GM23338 (cell line): ENCODE data around the gene EPAS1. TPM values are rescaled to one million over a fixed set of nuclear protein-coding genes. Genes with fewer than 3 reads are reported as not detected.

Experiments used
- ATAC-seq: fragments of 200-7000 bp; cut with Tn5 transposase; 3 replicates; pipeline ENCODE4 v1.9.1; 2020
- DNase-seq: peaks from one replicate; pipeline ENCODE4 v3.0.0-alpha.2; 2015; ENCODE audit warnings: low spot score
- H2AFZ ChIP-seq: fragments of 200-600 bp; sonication (generic); 2 replicates; pipeline ENCODE4 v1.8.0; 2016; ENCODE audit warnings: antibody characterized with exemption, mild to moderate bottlenecking, moderate library complexity
- H3F3A ChIP-seq: fragments of 200-600 bp; sonication (generic); replicated peaks from 2 replicates; pipeline ENCODE4 v1.8.0; 2017; ENCODE audit warnings: antibody characterized with exemption, mixed run types, low read depth
- H3K27ac ChIP-seq: fragments of 200-600 bp; sonication (generic); 2 replicates; pipeline ENCODE4 v1.6.1; 2016; ENCODE audit warnings: low read depth
- H3K27me3 ChIP-seq: fragments of 200-600 bp; sonication (generic); 2 replicates; pipeline ENCODE4 v1.8.0; 2016; ENCODE audit warnings: mild to moderate bottlenecking, mixed run types, moderate library complexity; ENCODE audit not compliant: insufficient read depth
- H3K36me3 ChIP-seq: fragments of 200-600 bp; sonication (generic); 2 replicates; pipeline ENCODE4 v1.8.0; 2016; ENCODE audit warnings: mild to moderate bottlenecking; ENCODE audit not compliant: insufficient read depth
- H3K4me1 ChIP-seq: fragments of 200-600 bp; sonication (generic); 2 replicates; pipeline ENCODE4 v1.8.0; 2016; ENCODE audit warnings: mild to moderate bottlenecking, moderate library complexity; ENCODE audit not compliant: insufficient read depth
- H3K4me2 ChIP-seq: fragments of 200-600 bp; sonication (generic); 2 replicates; pipeline ENCODE4 v1.7.1; 2017; ENCODE audit warnings: mixed run types
- H3K4me3 ChIP-seq: fragments of 200-600 bp; sonication (generic); 2 replicates; pipeline ENCODE4 v1.6.1; 2016; ENCODE audit warnings: mixed run types
- H3K79me2 ChIP-seq: fragments of 200-600 bp; sonication (generic); replicated peaks from 2 replicates; pipeline ENCODE4 v1.8.0; 2017; ENCODE audit warnings: mild to moderate bottlenecking; ENCODE audit not compliant: insufficient read depth
- H3K9me2 ChIP-seq: fragments of 200-600 bp; sonication (generic); 2 replicates; pipeline ENCODE4 v1.8.0; 2017; ENCODE audit not compliant: insufficient read depth
- H4K20me1 ChIP-seq: fragments of 200-600 bp; sonication (generic); replicated peaks from 2 replicates; pipeline ENCODE4 v1.8.0; 2017; ENCODE audit warnings: mild to moderate bottlenecking; ENCODE audit not compliant: insufficient read depth
- H3K27ac Mint-ChIP-seq: 2 replicates; pipeline ENCODE4 v1.8.0; 2020; ENCODE audit warnings: inconsistent platforms, mild to moderate bottlenecking, moderate library complexity, mixed read lengths
- H3K27me3 Mint-ChIP-seq: 3 replicates; pipeline ENCODE4 v1.8.0; 2022; ENCODE audit warnings: low read depth, mild to moderate bottlenecking, moderate library complexity, mixed read lengths, inconsistent platforms; ENCODE audit not compliant: insufficient read depth, poor library complexity
- H3K36me3 Mint-ChIP-seq: 3 replicates; pipeline ENCODE4 v1.8.0; 2021; ENCODE audit warnings: low read depth, mild to moderate bottlenecking, inconsistent platforms, moderate library complexity, mixed read lengths
- H3K4me1 Mint-ChIP-seq: 3 replicates; pipeline ENCODE4 v1.8.0; 2020; ENCODE audit warnings: mild to moderate bottlenecking, inconsistent platforms, mixed read lengths
- H3K4me3 Mint-ChIP-seq: 3 replicates; pipeline ENCODE4 v1.8.0; 2021; ENCODE audit warnings: moderate library complexity, mild to moderate bottlenecking, inconsistent platforms, mixed read lengths
- H3K9me3 Mint-ChIP-seq: 3 replicates; pipeline ENCODE4 v1.8.0; 2020; ENCODE audit warnings: moderate library complexity, mild to moderate bottlenecking, inconsistent platforms, mixed read lengths
- CREB1 ChIP-seq: fragments of 250-450 bp; sonication (Bioruptor Pico); IDR thresholded peaks from 2 replicates; pipeline ENCODE4 v1.5.0; 2020; ENCODE audit warnings: low read depth, mild to moderate bottlenecking, moderate library complexity
- CTCF ChIP-seq, 2 experiments: fragments of 200-600 bp in 1 of 2; sonication (generic) in 1 of 2; conservative IDR thresholded peaks; 2 replicates each; pipeline versions ENCODE4 v1.5.1 to v1.6.1; 2016 to 2017; ENCODE audit warnings: antibody characterized with exemption in 2 of 2, low read depth in 2 of 2, mild to moderate bottlenecking in 2 of 2, moderate library complexity in 1 of 2
- ETS1 ChIP-seq: IDR thresholded peaks from 2 replicates; pipeline ENCODE4 v1.6.1; 2016; ENCODE audit warnings: antibody characterized with exemption
- EZH2 ChIP-seq: fragments of 200-600 bp; sonication (generic); IDR thresholded peaks from one replicate; pipeline ENCODE4 v1.8.0; 2017; ENCODE audit warnings: antibody characterized with exemption, mild to moderate bottlenecking, low read depth; ENCODE audit not compliant: unreplicated experiment
- EZH2phosphoT487 ChIP-seq: fragments of 200-600 bp; sonication (generic); IDR thresholded peaks from one replicate; pipeline ENCODE4 v1.8.1; 2018; ENCODE audit warnings: antibody characterized with exemption; ENCODE audit not compliant: unreplicated experiment
- JUNB ChIP-seq: IDR thresholded peaks from one replicate; pipeline ENCODE4 v1.6.1; 2016; ENCODE audit warnings: antibody characterized with exemption; ENCODE audit not compliant: unreplicated experiment
- NANOG ChIP-seq: IDR thresholded peaks from 2 replicates; pipeline ENCODE4 v1.6.1; 2016; ENCODE audit warnings: antibody characterized with exemption, borderline replicate concordance
- POLR2AphosphoS5 ChIP-seq: IDR thresholded peaks from 2 replicates; pipeline ENCODE4 v1.6.1; 2016; ENCODE audit warnings: antibody characterized with exemption, low read depth
- REST ChIP-seq: IDR thresholded peaks from one replicate; pipeline ENCODE4 v1.6.1; 2018; ENCODE audit warnings: antibody characterized with exemption; ENCODE audit not compliant: unreplicated experiment
- STAT1 ChIP-seq: IDR thresholded peaks from one replicate; pipeline ENCODE4 v1.6.1; 2016; ENCODE audit warnings: antibody characterized with exemption; ENCODE audit not compliant: unreplicated experiment
- ZNF114 ChIP-seq: fragments of 250-450 bp; sonication (Bioruptor Pico); IDR thresholded peaks from 2 replicates; pipeline ENCODE4 v1.5.0; 2020; ENCODE audit warnings: mild to moderate bottlenecking, moderate library complexity
- ZNF331 ChIP-seq: fragments of 250-450 bp; sonication (Bioruptor Pico); IDR thresholded peaks from 2 replicates; pipeline ENCODE4 v1.5.0; 2020; ENCODE audit warnings: low read depth, mild to moderate bottlenecking, moderate library complexity
- ZNF462 ChIP-seq: fragments of 250-450 bp; sonication (Bioruptor Pico); IDR thresholded peaks from 2 replicates; pipeline ENCODE4 v1.5.0; 2020; ENCODE audit warnings: mild to moderate bottlenecking, moderate library complexity
- polyA plus RNA-seq: library from polyadenylated mRNA; unstranded; fragments of >200 nt; fragmentation: Nextera tagmentation; extraction: Ambion mirVana; gene quantifications from 2 replicates; pipeline ENCODE4 v1.2.1, GENCODE V29; 2016
- total RNA-seq: library from RNA; depleted of rRNA; stranded (reverse); fragments of >200 nt; shearing (Covaris generic); gene quantifications from 2 replicates; pipeline ENCODE4 v1.2.3, GENCODE V29; 2014

Gene EPAS1
- total and polyA plus RNA-seq, 2 experiments from 2014 or later = 0.68 to 5.4 TPM

- H3K27ac ChIP-seq = no peak overlapping the region
- no peak overlapping the region for H2AFZ ChIP-seq
- no peak for TF ChIP-seq ZNF462 (CRISPR knock-in tag)
- TF ChIP-seq JUNB = no peak
- no peak for TF ChIP-seq EZH2
- no peak for TF ChIP-seq NANOG
- no peak for TF ChIP-seq CREB1 (CRISPR knock-in tag)
- no peak for TF ChIP-seq CTCF (conservative IDR thresholded peaks at IDR 0.05; ENCODE audit: low read depth in 2 of 2)
- no peak for TF ChIP-seq ETS1
- no peak for TF ChIP-seq POLR2AphosphoS5
- no peak for TF ChIP-seq EZH2phosphoT487
- no peak for TF ChIP-seq STAT1
- no peak for TF ChIP-seq REST
- no peak for TF ChIP-seq ZNF114 (CRISPR knock-in tag)
- no peak for TF ChIP-seq ZNF331 (CRISPR knock-in tag)
- H3K36me3 ChIP-seq = no peaks in the 10 kb centered on the region
- H3K9me2 ChIP-seq = no peaks in the 10 kb centered on the region
- H3K4me2 ChIP-seq = no peak overlapping the region
- Mint-ChIP-seq H3K27ac (no peak overlapping the region), H3K4me1 (peaks cover 2% of the 10 kb centered on the region; the same call in 1 of the 3 replicates), H3K27me3 (no peaks in the 10 kb centered on the region), H3K36me3 (no peaks in the 10 kb centered on the region), H3K9me3 (no peaks in the 10 kb centered on the region), H3K4me3 (no peak overlapping the region)
- H4K20me1 ChIP-seq = no peaks in the 10 kb centered on the region
- no peak for ATAC-seq
- no peak for DNase-seq
- H3K79me2 ChIP-seq = no peaks in the 10 kb centered on the region
- H3K27me3 ChIP-seq = no peaks in the 10 kb centered on the region
- H3F3A ChIP-seq = no peaks in the 10 kb centered on the region
- H3K4me3 ChIP-seq = no peak overlapping the region
- H3K4me1 ChIP-seq = no peaks in the 10 kb centered on the region
Observed at GRCh38 chr2:46269001-46269400, 28.2 kb upstream of the EPAS1 start.
